NCI-H510A (cell line): ENCODE data around the gene GBGT1.
"Not testable (repeated sequence)": the region's sequence is repeated elsewhere in the genome, so short reads cannot be mapped to it uniquely, and the experiment has no call there.

Experiments
- DNase-seq: peaks from one replicate; lab custom pipeline; 2025; lab: John Stamatoyannopoulos, UW

The GBGT1 gene

DNA sequence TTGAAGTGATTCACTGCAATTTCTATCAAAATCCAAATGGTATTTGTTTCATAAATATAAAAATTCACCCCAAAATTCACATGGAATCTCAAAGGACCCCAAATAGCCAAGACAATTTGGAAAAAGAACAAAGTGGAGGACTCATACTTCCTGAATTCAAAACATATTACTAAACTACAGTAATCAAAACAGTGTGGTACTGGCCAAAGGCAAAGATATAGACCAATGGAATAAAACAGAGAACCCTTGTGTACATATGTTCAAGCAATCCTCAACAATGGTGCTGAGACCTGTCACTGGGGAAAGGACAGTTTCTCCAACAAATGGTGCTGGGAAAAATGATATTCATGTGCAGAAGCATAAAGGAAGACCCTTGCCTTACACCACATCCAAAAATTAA lies 31.3 kb upstream of the GBGT1 start:
- DNase-seq: no peak

- no peak for DNase-seq
These were observed 30.9 kb upstream of the GBGT1 start for GRCh38 chr9:133194597-133194996.

DNA sequence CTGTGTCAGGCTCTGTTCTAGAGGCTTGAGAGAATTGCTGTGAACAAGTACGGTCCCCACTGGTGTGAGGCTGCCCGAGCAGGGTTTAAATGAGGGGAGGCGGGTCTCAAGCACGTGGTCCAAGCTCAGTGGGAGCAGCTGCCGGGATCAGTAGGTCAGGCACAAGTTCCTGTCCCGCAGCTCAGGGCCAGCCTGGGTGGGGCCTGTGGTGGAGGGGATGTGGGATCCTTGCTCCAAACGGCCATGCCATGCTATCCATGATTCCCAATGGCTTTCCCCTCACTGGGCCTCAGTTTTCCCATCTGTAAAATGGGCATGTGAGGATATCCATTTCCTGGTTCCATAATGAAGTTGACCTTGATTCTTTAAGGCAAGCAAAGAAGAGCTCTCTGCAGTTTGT lies 28.3 kb upstream of the GBGT1 start:
- no peak for DNase-seq

GRCh38 chr9:133189826-133190225 lies 26.1 kb upstream of the GBGT1 start:
- DNase-seq: no peak

DNA sequence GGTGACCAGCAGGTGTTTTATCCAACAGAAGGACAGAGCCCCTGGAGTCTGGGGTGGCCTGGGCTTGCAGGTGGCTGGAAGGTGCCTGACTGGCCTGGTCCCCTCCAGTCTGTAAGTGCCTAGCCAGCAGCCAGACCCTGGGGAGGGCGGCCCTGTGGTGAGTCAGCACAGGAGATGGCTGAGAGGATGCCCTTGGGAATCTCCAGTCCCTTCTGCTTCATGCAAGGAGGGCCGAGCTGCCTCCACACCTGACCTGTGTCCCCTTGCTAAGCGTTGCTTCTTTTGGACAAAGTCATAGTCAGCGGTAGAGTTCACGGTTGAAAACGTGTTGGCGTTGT lies 25.1 kb upstream of the GBGT1 start:
- DNase-seq: no peak

GRCh38 chr9:133188006-133188842 lies 24.5 kb upstream of the GBGT1 start:
- peak; percentile 17 for DNase-seq

DNA sequence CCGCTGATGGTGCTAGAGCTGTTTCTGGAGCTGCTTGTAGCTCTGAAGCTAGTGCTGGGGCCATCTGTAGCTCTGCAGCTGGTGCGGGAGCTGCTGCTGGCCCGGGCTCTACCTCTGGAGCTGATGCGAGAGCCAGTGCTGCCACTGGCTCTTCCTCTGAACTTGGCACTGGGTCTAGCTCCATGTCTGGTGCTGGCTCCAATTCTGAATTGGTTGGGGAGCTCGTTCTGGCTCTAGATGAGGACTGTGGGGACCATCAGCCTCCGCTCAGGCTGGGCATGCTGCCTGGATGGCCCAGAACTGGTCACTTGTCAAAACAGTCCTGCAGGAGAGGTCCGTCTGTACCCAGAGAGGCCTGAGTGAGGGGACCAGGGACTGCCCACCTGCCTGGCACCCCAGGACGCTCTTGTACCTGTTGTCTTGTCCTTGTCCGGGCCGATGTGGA lies 23.9 kb upstream of the GBGT1 start:
- no peak for DNase-seq

GRCh38 chr9:133186736-133187135 lies 23.0 kb upstream of the GBGT1 start:
- no peak for DNase-seq

DNA sequence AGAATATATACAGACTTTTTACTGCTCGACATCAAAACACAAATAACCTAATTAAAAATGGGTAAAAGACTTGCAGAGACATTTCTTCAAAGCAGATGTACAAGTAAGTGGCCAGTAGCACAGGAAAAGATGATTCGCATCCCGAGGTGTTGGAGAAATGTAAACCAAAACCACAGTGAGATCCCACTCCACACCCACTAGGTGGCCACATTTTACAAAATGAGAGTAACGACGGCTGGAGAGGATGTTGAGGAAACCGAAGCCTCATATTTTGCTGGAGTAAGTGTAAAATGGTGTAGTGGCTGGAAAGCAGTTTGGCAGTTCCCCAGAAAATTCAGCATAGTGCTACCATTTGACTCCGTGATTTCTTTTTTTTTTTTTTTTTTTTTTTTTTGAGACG lies 21.3 kb upstream of the GBGT1 start:
- peak; percentile 38 for DNase-seq

GRCh38 chr9:133182151-133182550 lies 18.4 kb upstream of the GBGT1 start:
- no peak for DNase-seq

DNA sequence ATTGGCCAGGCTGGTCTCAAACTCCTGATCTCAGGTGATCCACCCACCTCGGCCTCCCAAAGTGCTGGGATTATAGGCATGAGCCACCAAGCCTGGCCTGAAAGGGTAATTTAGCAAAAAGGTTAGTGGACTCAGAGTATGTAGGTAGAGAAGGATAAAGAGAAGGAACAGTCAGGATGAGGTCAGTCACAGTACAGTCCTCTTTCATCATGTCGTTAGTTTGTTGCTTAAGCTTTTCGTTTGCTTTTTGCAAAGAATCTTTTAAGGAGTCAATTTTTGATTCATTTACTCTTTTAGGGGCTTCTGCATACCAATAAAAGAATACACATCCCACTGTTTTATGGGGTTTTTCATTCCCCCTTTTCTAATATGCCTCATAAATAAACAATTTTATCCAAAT lies 17.8 kb upstream of the GBGT1 start:
- no peak for DNase-seq

DNA sequence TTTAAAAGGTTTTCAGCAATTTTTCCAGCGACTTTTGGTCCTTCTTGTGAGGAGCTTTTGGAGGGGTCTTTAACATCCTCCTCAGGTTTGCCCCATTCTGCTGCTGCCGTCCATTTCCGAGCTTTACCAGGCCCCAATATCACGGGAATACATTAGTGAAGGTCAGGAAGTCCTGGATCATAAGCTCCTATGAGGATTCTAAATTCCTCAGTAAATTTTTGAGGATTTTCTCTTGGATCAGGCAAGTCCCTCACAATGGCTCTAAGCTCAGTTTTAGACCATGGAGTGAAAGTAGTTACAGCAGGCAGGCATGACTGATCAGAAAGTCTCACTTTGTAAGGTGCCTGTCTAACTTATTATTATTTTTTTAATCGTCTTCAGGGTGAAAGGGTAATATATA lies 17.2 kb upstream of the GBGT1 start:
- DNase-seq: no peak

DNA sequence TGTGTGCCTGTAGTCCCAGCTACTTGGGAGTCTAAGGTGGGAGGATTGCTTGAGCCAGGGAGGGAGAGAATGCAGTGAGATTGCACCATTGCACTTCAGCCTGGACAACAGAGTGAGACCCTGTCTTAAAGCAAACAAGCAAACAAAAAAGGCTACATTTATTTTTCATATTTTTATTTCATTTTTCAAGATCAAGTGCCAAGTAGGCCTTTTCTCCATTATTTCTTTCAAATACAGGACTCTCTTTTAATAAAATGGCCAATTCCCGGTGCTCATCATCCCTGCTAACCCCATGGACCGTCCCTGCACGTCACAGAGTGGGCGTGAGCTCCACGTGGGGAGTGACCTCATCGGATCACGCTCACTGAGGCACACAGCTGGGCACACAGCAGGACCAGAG lies 9.3 kb upstream of the GBGT1 start:
- no peak for DNase-seq

- DNase-seq: no peak
These were observed 7.6 kb upstream of the GBGT1 start for GRCh38 chr9:133171161-133171961.

DNA sequence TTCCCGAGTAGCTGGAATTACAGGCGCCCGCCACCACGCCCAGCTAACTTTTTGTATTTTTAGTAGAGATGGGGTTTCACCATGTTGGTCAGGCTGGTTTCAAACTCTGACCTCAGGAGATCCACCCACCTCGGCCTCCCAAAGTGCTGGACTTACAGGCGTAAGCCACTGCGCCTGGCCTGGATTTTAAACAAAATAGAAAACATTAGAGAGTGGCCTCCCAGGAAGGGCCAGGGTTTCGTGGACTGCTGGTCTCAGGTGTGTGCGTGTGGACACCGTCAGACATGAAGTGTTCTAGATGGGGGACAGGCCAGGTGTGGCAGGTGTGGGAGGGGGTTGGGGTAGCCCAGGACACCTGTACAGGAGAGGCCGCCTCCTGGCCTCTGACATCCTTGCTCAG lies 7.0 kb upstream of the GBGT1 start:
- DNase-seq: no peak

DNA sequence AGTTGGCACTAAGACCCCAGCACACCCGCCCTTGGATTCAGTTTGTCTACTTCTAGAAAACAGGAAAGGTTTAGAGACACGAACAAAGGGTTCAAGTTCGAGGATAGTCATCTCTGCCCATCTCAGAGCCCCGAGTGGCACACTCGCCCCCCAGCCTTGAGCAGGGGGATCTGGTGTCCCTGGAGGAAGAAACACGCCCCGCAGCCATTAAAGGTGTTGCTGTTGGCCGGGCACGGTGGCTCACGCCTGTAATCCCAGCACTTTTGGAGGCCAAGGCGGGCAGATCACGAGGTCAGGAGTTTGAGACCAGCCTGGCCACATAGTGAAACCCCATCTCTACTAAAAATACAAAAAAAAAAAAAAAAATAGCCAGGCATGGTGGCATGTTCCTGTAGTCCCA lies 6.0 kb upstream of the GBGT1 start:
- not testable (repeated sequence) for DNase-seq

- no peak for DNase-seq
These were observed 5.4 kb upstream of the GBGT1 start for GRCh38 chr9:133169102-133169501.

DNA sequence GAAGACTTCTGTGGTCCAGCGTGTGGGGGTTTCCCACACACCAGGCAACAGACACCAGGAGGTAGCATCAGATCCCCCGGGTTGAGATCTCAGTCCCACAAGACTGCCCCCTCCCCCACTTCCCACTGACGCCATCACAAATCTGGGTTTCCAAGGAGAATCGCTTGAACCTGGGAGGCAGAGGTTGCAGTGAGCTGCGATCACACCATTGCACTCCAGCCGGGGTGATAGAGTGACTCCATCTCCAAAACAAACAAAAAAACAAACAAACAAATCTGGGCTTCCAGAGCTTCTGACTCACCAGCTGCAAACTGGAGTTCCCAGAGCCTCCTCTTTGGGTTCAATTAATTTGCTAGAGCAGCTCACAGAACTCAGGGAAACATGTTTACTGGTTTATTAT lies 4.7 kb upstream of the GBGT1 start:
- DNase-seq: no peak

GRCh38 chr9:133167769-133168168 lies 4.1 kb upstream of the GBGT1 start:
- DNase-seq: no peak

- no peak for DNase-seq
These were observed 3.5 kb upstream of the GBGT1 start for GRCh38 chr9:133167096-133167730.

GRCh38 chr9:133166392-133166791 lies 2.7 kb upstream of the GBGT1 start:
- DNase-seq: no peak

GRCh38 chr9:133165452-133165730 lies 1.7 kb upstream of the GBGT1 start:
- DNase-seq: no peak

DNA sequence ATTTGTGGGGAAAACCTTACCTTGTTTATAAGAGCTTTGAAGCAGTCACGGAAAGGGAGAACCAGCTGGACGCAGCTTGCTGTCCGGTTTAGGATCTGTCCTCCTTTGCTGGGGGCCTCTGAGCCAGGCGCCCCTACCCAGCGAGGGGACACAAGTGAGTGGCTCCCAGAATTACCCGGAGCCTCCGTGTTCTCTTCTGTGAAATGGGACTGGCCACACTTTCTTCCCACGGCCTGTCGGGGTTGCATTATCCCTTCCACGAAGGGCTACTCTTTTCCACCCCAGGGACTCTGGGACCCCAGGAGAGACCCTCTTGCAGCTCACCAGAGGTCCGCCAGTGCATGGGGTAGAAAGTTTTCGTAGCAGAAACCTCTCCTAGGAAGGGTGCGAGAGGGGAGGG lies 477 bp upstream of the GBGT1 start:
- no peak for DNase-seq
